K562 (cell line): Measurements from ENCODE around the gene EFHD2. TPM values are rescaled to one million over a fixed set of nuclear protein-coding genes. Genes with fewer than 3 reads are reported as not detected.
A peak's percentile ranks its signal among the peaks of the same experiment; 100 is the strongest.

ENCODE experiments used
- ATAC-seq: fragments of 200-7000 bp; cut with Tn5 transposase; 3 replicates; pipeline ENCODE4 v1.9.1; 2020; ENCODE audit warnings: moderate library complexity
- BruUV-seq: library from RNA; stranded (reverse); fragments of 400-500 nt; replicated peaks from 2 replicates; lab custom pipeline; 2021; lab: Mats Ljungman, UMichigan
- CTCF ChIA-PET: fragments of 300-600 bp; formaldehyde crosslinking; extraction: SDS; loops from one replicate; lab custom pipeline; 2021; ENCODE audit warnings: low intra/inter-chr PET ratio; lab: Yijun Ruan, JAX
- POLR2A ChIA-PET: fragments of 300-600, 350-650 bp; sonication (Branson Sonifier 250); formaldehyde crosslinking; extraction: SDS; loops from one replicate; lab custom pipeline; 2021; ENCODE audit warnings: antibody characterized with exemption, inconsistent platforms; lab: Yijun Ruan, JAX
- DNase-seq, 4 experiments: peaks; one replicate each; pipeline versions ENCODE4 v3.0.0 to v3.0.0-alpha.2; 2011 to 2018; ENCODE audit warnings: low spot score in 3 of 4, mixed read lengths in 3 of 4; ENCODE audit errors: extremely low read depth in 1 of 4
- FAIRE-seq: peaks from 2 replicates; lab custom pipeline; 2011; peaks lifted over from hg19 to GRCh38; lab: Jason Lieb, UNC
- H2AFZ ChIP-seq: 2 replicates; pipeline ENCODE4 v1.6.0; 2011; ENCODE audit warnings: low read depth, low read length, control low read depth, inconsistent platforms
- H3K27ac ChIP-seq: fragments of 200-600 bp; 3 replicates; pipeline ENCODE4 v1.8.0; 2011; ENCODE audit warnings: low read depth, mild to moderate bottlenecking, control low read depth, inconsistent platforms, low read length, moderate library complexity, mixed read lengths; ENCODE audit errors: extremely low read depth
- H3K27me3 ChIP-seq, 2 experiments: fragments of 300-600 bp in 1 of 2; 2 replicates in 1 of 2; 3 replicates in 1 of 2; pipeline versions ENCODE4 v1.6.0 to v1.8.0; 2011; ENCODE audit warnings: inconsistent platforms in 2 of 2, low read length in 2 of 2, mild to moderate bottlenecking in 1 of 2, mixed read lengths in 1 of 2, moderate library complexity in 1 of 2; ENCODE audit not compliant: control insufficient read depth in 2 of 2, insufficient read depth in 2 of 2
- H3K36me3 ChIP-seq: fragments of 300-600 bp; 3 replicates; pipeline ENCODE4 v1.8.0; 2011; ENCODE audit warnings: mild to moderate bottlenecking, low read length, inconsistent platforms; ENCODE audit not compliant: control insufficient read depth, insufficient read depth
- H3K4me1 ChIP-seq, 2 experiments: fragments of 200-600 bp in 1 of 2; replicated peaks in 1 of 2; 2 replicates in 1 of 2; 3 replicates in 1 of 2; pipeline versions ENCODE4 v1.5.1 to v1.8.0; 2011; ENCODE audit warnings: inconsistent platforms in 2 of 2, low read length in 2 of 2, mild to moderate bottlenecking in 1 of 2, mixed read lengths in 1 of 2, moderate library complexity in 1 of 2; ENCODE audit not compliant: control insufficient read depth in 2 of 2, insufficient read depth in 2 of 2
- H3K4me2 ChIP-seq: 2 replicates; pipeline ENCODE4 v1.6.1; 2011; ENCODE audit warnings: low read length, control low read depth, inconsistent platforms, mixed read lengths; ENCODE audit not compliant: insufficient read depth
- H3K4me3 ChIP-seq: fragments of 200-600 bp; sonication (generic), shearing (Covaris generic); 2 replicates; pipeline ENCODE4 v1.5.1; 2016; ENCODE audit warnings: control low read depth, inconsistent platforms
- H3K79me2 ChIP-seq: fragments of 200-600 bp; 3 replicates; pipeline ENCODE4 v1.8.0; 2011; ENCODE audit warnings: low read length, inconsistent platforms; ENCODE audit not compliant: control insufficient read depth, insufficient read depth
- H3K9ac ChIP-seq, 2 experiments: 2 replicates each; pipeline versions ENCODE4 v1.6.0 to v1.6.1; 2011; ENCODE audit warnings: low read depth in 2 of 2, low read length in 2 of 2, control low read depth in 1 of 2, inconsistent platforms in 1 of 2, mild to moderate bottlenecking in 1 of 2, mixed read lengths in 1 of 2; ENCODE audit not compliant: insufficient read depth in 1 of 2
- H3K9me1 ChIP-seq: one replicate; pipeline ENCODE4 v1.6.0; 2011; ENCODE audit warnings: inconsistent platforms, mild to moderate bottlenecking, low read length, moderate library complexity; ENCODE audit not compliant: control insufficient read depth, insufficient read depth
- H3K9me3 ChIP-seq: replicated peaks from 2 replicates; pipeline ENCODE4 v1.5.1; 2011; ENCODE audit warnings: low read depth, low read length, inconsistent platforms; ENCODE audit not compliant: control insufficient read depth, insufficient read depth
- H4K20me1 ChIP-seq: replicated peaks from 2 replicates; pipeline ENCODE4 v1.6.1; 2011; ENCODE audit warnings: low read length, inconsistent platforms, mixed read lengths; ENCODE audit not compliant: control insufficient read depth, insufficient read depth
- ATF1 ChIP-seq, 2 experiments: fragments of 450-650 bp in 1 of 2; IDR thresholded peaks; 2 replicates each; pipeline ENCODE4 v1.6.1; 2016; ENCODE audit warnings: missing compliant biosample characterization in 1 of 2, missing genetic modification characterization in 1 of 2
- ATF7 ChIP-seq: fragments of 450-650 bp; IDR thresholded peaks from 2 replicates; pipeline ENCODE4 v1.7.1; 2014; ENCODE audit warnings: mild to moderate bottlenecking, moderate library complexity
- CEBPB ChIP-seq: fragments of 450-650 bp; IDR thresholded peaks from 2 replicates; pipeline ENCODE4 v1.6.1; 2016; ENCODE audit warnings: missing genetic modification characterization, missing compliant biosample characterization
- CEBPG ChIP-seq, 3 experiments: fragments of 200-800 bp in 1 of 3; sonication (Bioruptor generic) in 1 of 3; sonication (generic) in 1 of 3; formaldehyde crosslinking in 1 of 3; IDR thresholded peaks in 2 of 3; conservative IDR thresholded peaks in 1 of 3; 2 replicates each; pipeline versions ENCODE4 v1.6.1 to v1.8.0; 2016 to 2022; ENCODE audit warnings: missing compliant biosample characterization in 2 of 3, missing genetic modification characterization in 2 of 3, mild to moderate bottlenecking in 1 of 3, missing genetic modification reagents in 1 of 3
- CREM ChIP-seq: IDR thresholded peaks from 2 replicates; pipeline ENCODE4 v1.6.1; 2014; ENCODE audit warnings: antibody characterized with exemption, low read depth
- FOSL1 ChIP-seq: fragments of 200-800 bp; sonication (Bioruptor generic); conservative IDR thresholded peaks from 2 replicates; pipeline ENCODE4 v1.6.1; 2016; ENCODE audit warnings: missing genetic modification characterization, missing compliant biosample characterization
- HDAC2 ChIP-seq: fragments of 450-650 bp; IDR thresholded peaks from 2 replicates; pipeline ENCODE4 v1.6.1; 2016; ENCODE audit warnings: mild to moderate bottlenecking
- JUND ChIP-seq, 2 experiments: IDR thresholded peaks; 2 replicates in 1 of 2; 3 replicates in 1 of 2; pipeline ENCODE4 v1.6.1; 2011; ENCODE audit warnings: borderline replicate concordance in 2 of 2, low read depth in 2 of 2, low read length in 2 of 2, improper control_type of control experiment in 1 of 2, missing biosample characterization in 1 of 2, missing genetic modification characterization in 1 of 2, missing genetic modification reagents in 1 of 2
- NCOR1 ChIP-seq: fragments of 450-650 bp; IDR thresholded peaks from 2 replicates; pipeline ENCODE4 v1.6.1; 2016; ENCODE audit warnings: mild to moderate bottlenecking, moderate library complexity
- POLR2G ChIP-seq: fragments of 200-400 bp; formaldehyde crosslinking; IDR thresholded peaks from 2 replicates; pipeline ENCODE4 v1.6.1; 2017; ENCODE audit warnings: low read depth, mild to moderate bottlenecking, antibody characterized with exemption, low read length, moderate library complexity
- POLR3G ChIP-seq: IDR thresholded peaks from 2 replicates; pipeline ENCODE4 v1.6.1; 2011; ENCODE audit not compliant: insufficient read length, insufficient replicate concordance; ENCODE audit errors: extremely low read depth
- RBM14 ChIP-seq: fragments of 200-400 bp; formaldehyde crosslinking; IDR thresholded peaks from 2 replicates; pipeline ENCODE4 v1.6.1; 2018; ENCODE audit warnings: low read depth, mild to moderate bottlenecking, low read length, moderate library complexity, borderline replicate concordance; ENCODE audit not compliant: insufficient read depth
- RCOR1 ChIP-seq, 2 experiments: IDR thresholded peaks; 2 replicates each; pipeline ENCODE4 v1.6.1; 2012; ENCODE audit warnings: low read depth in 2 of 2, low read length in 2 of 2, borderline replicate concordance in 1 of 2, improper control_type of control experiment in 1 of 2
- WGBS: fragments of 100-300 bp; shearing (Covaris generic); methylation state at CpG from one replicate; pipeline ENCODE4 v1.1.6; 2016; ENCODE audit warnings: low coverage, mixed read lengths; ENCODE audit not compliant: insufficient coverage; ENCODE audit errors: missing lambda C conversion rate; 5-methylcytosine and 5-hydroxymethylcytosine counted together
- in situ Hi-C: fragments of 300-500 bp; cut with MboI; formaldehyde crosslinking; loops from 4 replicates; pipeline ENCODE4 v1.15.0; 2018; ENCODE audit warnings: inconsistent platforms, mixed read lengths
- intact Hi-C: fragments of 100-400 bp; cut with micrococcal nuclease; formaldehyde crosslinking; loops from 2 replicates; pipeline ENCODE4 v1.14.2; 2022
- polyA plus RNA-seq, 8 experiments: library from polyadenylated mRNA; depleted of rRNA in 4 of 8; stranded (reverse) in 5 of 8; unstranded in 3 of 8; fragments of >200 nt; fragmentation: Nextera tagmentation in 2 of 8; fragmentation: Illumina TruSeq in 1 of 8; extraction: Ambion mirVana in 2 of 8; extraction: Trizol in 1 of 8; gene quantifications; 2 replicates each; pipeline versions ENCODE4 v1.2.1 to v1.2.3, GENCODE V29; 2011 to 2014; ENCODE audit warnings: inconsistent platforms in 1 of 8, missing spikeins in 1 of 8
- total RNA-seq, 7 experiments: library from RNA; depleted of rRNA in 6 of 7; stranded (reverse); fragments of >200 nt in 6 of 7; fragmentation: Illumina TruSeq in 2 of 7; extraction: Trizol in 2 of 7; gene quantifications; 2 replicates each; pipeline versions ENCODE4 v1.2.1 to v1.2.3, GENCODE V29; 2011 to 2021; ENCODE audit warnings: low replicate concordance in 1 of 7
- TF ChIP-seq, protein P1 (sequence below): sonication (generic); formaldehyde crosslinking; IDR thresholded peaks from 2 replicates; pipeline ENCODE4 v1.9.0; 2022; ENCODE audit warnings: mild to moderate bottlenecking, missing genetic modification reagents
- TF ChIP-seq, protein P2 (sequence below): sonication (generic); formaldehyde crosslinking; IDR thresholded peaks from 2 replicates; pipeline ENCODE4 v1.8.1; 2023; ENCODE audit warnings: mild to moderate bottlenecking, missing genetic modification reagents
- TF ChIP-seq, protein P3 (sequence below), 2 experiments: fragments of 450-650 bp in 1 of 2; sonication (generic) in 1 of 2; formaldehyde crosslinking in 1 of 2; IDR thresholded peaks in 1 of 2; conservative IDR thresholded peaks in 1 of 2; 2 replicates each; pipeline versions ENCODE4 v1.6.1 to v1.8.1; 2016 to 2023; ENCODE audit warnings: mild to moderate bottlenecking in 2 of 2, moderate library complexity in 2 of 2, inconsistent platforms in 1 of 2, missing genetic modification reagents in 1 of 2

EFHD2 gene
- total and polyA plus RNA-seq, 9 of the 15 experiments (the other 6 are each of a cell fraction or from before 2014, with no cell fraction given) = 1.7 to 73.5 (median 25.2) TPM

DNA sequence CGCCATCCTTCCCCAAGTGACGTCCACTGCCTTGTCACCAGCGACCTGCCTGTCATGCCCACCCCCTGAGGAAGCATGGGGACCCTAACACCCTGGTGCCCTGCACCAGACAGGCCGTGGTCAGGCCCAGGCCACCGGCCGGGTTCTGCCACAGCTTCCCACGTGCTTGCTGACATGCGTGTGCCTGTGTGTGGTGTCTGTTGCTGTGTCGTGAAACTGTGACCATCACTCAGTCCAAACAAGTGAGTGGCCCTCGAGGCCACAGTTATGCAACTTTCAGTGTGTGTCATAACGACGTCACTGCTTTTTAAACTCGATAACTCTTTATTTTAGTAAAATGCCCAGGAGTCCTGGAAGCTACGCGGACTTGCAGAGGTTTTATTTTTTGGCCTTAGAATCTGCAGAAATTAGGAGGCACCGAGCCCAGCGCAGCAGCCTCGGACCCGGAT lies 20.0 kb downstream of the EFHD2 start:
- BruUV-seq = no TSS peak

More for the DNA sequence above, 20.0 kb downstream of the EFHD2 start:
- ATAC-seq (no peak), DNase-seq (no peak)
- 75% methylated on average over 17 of the region's 19 CpGs for WGBS
- intact Hi-C loops (loop anchor here (10.0 kb wide), 1 partner anchor 275 kb away; the partner anchor contains the start of gene TMEM51), in situ Hi-C loops (loop anchor here (5.0 to 10.0 kb wide), 3 partner anchors 102 to 305 kb away; partner anchors contain the start of gene TMEM51)
- ChIA-PET POLR2A (no interaction called here), CTCF (interaction anchor here (1.0 to 2.8 kb wide), 3 partner anchors 101 to 125 kb away, joined by 3 to 46 read pairs (median 3); no protein-coding TSS in a partner anchor)
- H3K36me3 ChIP-seq = peaks cover 41% of the 10 kb centered on the region; the same call in 2 of the 3 replicates
- no peaks in the 10 kb centered on the region for H3K27me3 ChIP-seq
- no peak overlapping the region for H2AFZ ChIP-seq
- no peak overlapping the region for H3K27ac ChIP-seq
- H3K79me2 ChIP-seq = no peaks in the 10 kb centered on the region
- peak overlapping the region in 1 of 2 experiments; percentile 79; a peak in 2 of 4 replicates for H3K9ac ChIP-seq
- TF ChIP-seq ATF1 (CRISPR knock-in tag; IDR thresholded peaks at IDR 0.05) = no peak
- TF ChIP-seq ATF1 (tag; IDR thresholded peaks at IDR 0.05) = peak; percentile 63
- TF ChIP-seq, protein P1, sequence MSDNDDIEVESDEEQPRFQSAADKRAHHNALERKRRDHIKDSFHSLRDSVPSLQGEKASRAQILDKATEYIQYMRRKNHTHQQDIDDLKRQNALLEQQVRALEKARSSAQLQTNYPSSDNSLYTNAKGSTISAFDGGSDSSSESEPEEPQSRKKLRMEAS (CRISPR knock-in tag) = 0 out of 2 replicates have a peak, but pooled peaks have one; percentile 37
- TF ChIP-seq HDAC2 = no peak
- no peak for TF ChIP-seq POLR3G
- 0 out of 2 replicates have a peak, but pooled peaks have one; percentile 4 for TF ChIP-seq NCOR1
- TF ChIP-seq, protein P2, sequence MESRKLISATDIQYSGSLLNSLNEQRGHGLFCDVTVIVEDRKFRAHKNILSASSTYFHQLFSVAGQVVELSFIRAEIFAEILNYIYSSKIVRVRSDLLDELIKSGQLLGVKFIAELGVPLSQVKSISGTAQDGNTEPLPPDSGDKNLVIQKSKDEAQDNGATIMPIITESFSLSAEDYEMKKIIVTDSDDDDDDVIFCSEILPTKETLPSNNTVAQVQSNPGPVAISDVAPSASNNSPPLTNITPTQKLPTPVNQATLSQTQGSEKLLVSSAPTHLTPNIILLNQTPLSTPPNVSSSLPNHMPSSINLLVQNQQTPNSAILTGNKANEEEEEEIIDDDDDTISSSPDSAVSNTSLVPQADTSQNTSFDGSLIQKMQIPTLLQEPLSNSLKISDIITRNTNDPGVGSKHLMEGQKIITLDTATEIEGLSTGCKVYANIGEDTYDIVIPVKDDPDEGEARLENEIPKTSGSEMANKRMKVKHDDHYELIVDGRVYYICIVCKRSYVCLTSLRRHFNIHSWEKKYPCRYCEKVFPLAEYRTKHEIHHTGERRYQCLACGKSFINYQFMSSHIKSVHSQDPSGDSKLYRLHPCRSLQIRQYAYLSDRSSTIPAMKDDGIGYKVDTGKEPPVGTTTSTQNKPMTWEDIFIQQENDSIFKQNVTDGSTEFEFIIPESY (CRISPR knock-in tag) = peak; percentile 56; the same call in 1 of the 2 replicates
- peak; percentile 50 for TF ChIP-seq POLR2G
- no peak for TF ChIP-seq RCOR1 (IDR thresholded peaks at IDR 0.05; ENCODE audit: borderline replicate concordance in 1 of 2, low read depth in 2 of 2, low read length in 2 of 2)
- no peak for TF ChIP-seq RBM14
- peak; percentile 60 for TF ChIP-seq CEBPG (CRISPR knock-in tag; IDR thresholded peaks at IDR 0.05)
- peak; percentile 48 to 69; a peak in 2 of 4 replicates for TF ChIP-seq CEBPG (tag; conservative IDR thresholded peaks at IDR 0.05 in 1 of 2, IDR thresholded peaks at IDR 0.05 in 1 of 2)
- TF ChIP-seq CREM = peak; percentile 47; the same call in 1 of the 2 replicates
- TF ChIP-seq, protein P3, sequence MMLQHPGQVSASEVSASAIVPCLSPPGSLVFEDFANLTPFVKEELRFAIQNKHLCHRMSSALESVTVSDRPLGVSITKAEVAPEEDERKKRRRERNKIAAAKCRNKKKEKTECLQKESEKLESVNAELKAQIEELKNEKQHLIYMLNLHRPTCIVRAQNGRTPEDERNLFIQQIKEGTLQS (IDR thresholded peaks at IDR 0.05) = peak; percentile 79
- TF ChIP-seq, protein P3 (CRISPR knock-in tag; conservative IDR thresholded peaks at IDR 0.05) = no peak
- TF ChIP-seq ATF7 = peak; percentile 64; the same call in 1 of the 2 replicates
- peak; percentile 15; the same call in 1 of the 2 replicates for TF ChIP-seq JUND (IDR thresholded peaks at IDR 0.05; ENCODE audit: borderline replicate concordance, low read depth, low read length)
- TF ChIP-seq JUND (tag; IDR thresholded peaks at IDR 0.05; ENCODE audit: borderline replicate concordance, low read depth, low read length) = no peak
- peak; percentile 84 for TF ChIP-seq CEBPB
- TF ChIP-seq FOSL1 (tag) = peak; percentile 57; the same call in 1 of the 2 replicates
- TF ChIP-seq, all 486 proteins: peak for 12
- peaks cover 13 to 47% of the 10 kb centered on the region in 2 experiments; a peak in 4 of 5 replicates for H3K4me1 ChIP-seq
- H3K4me2 ChIP-seq = no peak overlapping the region
- peaks cover 5% of the 10 kb centered on the region for H3K9me1 ChIP-seq
- no peak for FAIRE-seq
- no peaks in the 10 kb centered on the region for H3K9me3 ChIP-seq
- peaks cover 10% of the 10 kb centered on the region; the same call in 1 of the 2 replicates for H4K20me1 ChIP-seq
- H3K4me3 ChIP-seq = no peak overlapping the region
